ENCODE data around the gene FRAS1.
"Not testable (repeated sequence)": the region's sequence is repeated elsewhere in the genome, so short reads cannot be mapped to it uniquely, and the experiment has no call there.

GRCh38 chr4:78092350-78092749, 35.2 kb downstream of the FRAS1 start:
- TF ChIP-seq SREBF2 (IDR thresholded peaks at IDR 0.05); CTCF (IDR thresholded peaks at IDR 0.05); POLR2A (IDR thresholded peaks at IDR 0.05; ENCODE audit: low read length); RCOR1 (IDR thresholded peaks at IDR 0.05; ENCODE audit: low read depth, low read length); RFX5 (IDR thresholded peaks at IDR 0.05); CEBPB (IDR thresholded peaks at IDR 0.05); JUN (IDR thresholded peaks at IDR 0.05); SMC3 (IDR thresholded peaks at IDR 0.05); RAD21 (conservative IDR thresholded peaks at IDR 0.05 in 1 of 2, IDR thresholded peaks at IDR 0.05 in 1 of 2); EHMT2 (IDR thresholded peaks at IDR 0.05; ENCODE audit: low read depth); NR3C1 (IDR thresholded peaks at IDR 0.05): not testable (repeated sequence)
